NAMALWA (cell line): ENCODE results near the gene TNIK.

Source experiments
- DNase-seq: peaks from one replicate; pipeline ENCODE4 v3.0.0-alpha.2; 2015; ENCODE audit warnings: low spot score

Gene TNIK

DNA sequence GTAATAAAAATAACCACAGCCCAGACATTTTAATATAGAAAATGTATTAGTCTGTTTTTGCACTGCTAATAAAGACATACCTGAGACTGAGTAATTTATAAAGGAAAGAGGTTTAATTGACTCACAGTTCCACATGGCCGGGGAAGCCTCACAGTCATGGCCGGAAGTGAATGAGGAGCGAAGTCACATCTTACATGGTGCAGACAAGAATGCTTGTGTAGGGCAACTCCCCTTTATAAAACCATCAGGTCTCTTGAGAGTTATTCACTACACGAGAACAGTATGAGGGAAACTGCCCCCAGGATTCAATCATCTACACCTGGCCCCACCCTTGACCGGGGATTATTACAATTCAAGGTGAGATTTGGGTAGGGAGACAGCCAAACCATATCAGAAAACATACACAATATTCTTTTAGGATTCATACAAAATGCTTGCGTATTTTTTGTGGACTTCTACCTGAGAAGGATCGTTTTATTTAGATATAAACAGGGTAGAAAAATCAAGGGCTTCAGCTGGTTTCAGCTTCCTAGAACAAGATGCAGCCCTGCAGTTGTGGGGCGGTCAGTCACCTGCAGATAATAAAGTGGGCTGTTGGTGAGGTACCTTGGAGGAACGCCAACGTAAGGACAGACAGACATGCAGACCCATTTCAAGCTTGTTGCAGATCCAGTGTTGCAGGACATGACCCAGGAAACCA is 101.9 kb downstream of the TNIK start:
- no peak for DNase-seq

DNA sequence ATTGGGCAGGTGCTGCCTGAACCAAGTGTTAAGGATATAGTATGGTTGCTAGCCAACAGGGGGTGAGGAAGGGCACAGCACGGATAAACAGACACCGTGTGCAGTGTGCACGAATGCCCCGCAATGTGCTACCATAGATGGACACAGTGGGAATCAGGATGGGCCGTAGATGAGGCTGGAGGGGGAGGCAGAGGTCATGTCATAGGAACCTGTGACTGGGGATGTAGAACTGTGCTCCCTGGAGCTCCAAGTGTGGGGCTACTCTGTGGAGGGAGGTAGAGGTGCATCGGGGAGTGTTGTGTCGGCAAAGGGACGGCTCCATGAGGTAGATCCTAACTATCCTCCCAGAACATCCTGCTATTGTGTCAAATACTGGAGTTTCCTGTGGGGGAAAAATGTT is 102.5 kb downstream of the TNIK start:
- no peak for DNase-seq

DNA sequence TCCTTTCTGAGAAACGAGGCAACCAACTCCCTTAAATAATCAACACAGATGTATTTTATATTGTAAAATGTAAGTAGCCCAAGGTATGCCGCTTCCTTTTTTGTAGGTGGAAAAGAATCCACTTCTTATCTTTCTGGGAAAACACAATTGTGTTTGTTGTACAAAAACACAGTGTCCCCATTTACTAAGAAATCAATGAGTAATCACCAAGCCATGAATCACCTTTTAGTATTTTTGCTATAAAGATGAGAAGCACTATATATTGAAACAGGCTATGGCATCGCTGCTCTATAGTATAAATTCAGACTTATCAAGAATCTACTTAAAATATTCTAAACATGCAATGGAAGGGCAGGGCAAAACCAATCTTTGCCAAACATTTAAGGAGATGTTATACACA is 104.0 kb downstream of the TNIK start:
- no peak for DNase-seq

DNA sequence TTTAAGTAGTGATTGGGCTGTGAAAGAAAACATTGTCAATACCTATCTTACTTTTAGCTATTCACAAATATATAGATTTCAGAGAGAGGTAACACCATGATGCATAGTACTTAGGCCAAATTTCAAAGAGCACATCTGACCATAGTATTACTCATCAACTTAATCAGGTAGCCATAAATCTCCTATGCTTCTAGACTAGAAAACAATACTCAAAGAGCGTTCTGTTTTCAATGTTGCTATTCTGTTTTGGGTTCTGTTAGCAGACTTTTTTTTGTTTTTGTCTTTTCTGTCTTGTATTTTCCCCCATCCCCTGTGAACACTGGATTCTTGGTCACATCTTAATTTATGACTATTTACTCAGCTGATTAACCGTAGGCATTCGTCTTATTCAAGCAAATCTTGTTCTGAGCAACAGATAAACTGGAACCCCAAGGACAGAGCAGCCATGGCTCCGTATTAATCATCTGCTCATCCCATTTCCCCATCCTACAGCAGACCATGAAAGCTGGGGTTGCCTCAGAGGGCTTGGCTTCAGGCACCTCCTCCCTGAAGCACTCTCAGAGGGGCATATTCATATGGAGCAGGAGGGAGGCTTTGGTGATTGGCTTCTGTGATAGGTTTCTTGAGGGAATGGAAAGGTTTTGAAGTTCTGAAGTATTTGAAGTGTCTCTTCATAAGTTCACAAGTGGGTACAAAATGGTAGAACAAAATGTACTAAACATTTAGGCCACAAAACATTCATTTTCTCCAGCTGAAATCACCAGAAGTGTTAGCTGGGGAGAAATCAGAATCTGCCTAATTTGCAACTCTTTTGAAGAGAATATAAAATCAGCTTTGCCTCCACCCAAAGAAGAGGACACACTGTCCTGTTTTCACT is 105.3 kb downstream of the TNIK start:
- no peak for DNase-seq

DNA sequence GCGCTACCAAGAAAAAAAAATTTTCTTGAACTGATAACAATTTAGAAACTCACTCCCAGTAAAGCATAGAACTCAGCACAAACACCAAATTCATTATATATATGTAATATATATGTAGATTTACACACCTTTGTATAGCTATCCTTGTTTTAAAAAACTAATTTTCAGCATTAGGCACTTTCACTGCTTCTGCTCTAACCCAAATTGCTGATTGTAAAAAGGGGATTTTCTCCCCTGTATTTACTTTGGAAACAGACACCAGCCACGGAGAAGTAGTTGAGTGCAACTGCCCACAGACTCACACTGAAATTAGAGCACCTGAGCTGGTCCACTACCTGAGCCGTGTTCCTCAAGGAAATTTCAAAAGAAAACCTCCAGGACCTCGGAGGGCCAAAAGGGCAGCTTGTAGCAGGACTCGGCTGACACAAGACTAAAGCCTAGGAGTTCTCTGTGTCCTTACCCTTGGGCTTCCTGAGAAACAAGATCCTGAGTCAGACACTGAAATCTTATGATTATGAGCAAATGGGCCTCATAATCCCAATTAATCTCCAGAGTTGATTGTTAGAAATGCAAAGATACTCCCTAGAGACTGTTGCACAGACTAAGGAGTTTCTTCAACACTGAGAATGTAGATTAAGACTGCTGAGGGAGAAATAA is 106.0 kb downstream of the TNIK start:
- no peak for DNase-seq

DNA sequence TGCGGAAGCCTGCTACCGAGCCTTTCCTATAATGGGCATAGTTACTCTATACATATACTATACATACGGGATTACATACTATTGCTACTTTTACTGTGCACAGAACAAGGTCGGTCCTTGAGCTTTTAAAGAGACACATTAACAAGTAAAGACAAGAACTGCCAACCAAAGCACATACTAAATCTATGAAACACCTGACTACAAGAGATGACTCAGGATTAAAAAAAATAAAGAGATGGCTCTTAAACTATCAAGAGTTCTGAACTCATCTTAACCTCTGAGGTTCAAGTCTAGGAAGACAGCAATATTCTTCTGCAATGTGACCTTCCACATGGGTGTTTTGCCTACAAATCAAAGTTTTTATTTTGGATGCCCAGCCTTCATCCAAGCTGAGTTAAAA is 106.8 kb downstream of the TNIK start:
- DNase-seq, result no peak

DNA sequence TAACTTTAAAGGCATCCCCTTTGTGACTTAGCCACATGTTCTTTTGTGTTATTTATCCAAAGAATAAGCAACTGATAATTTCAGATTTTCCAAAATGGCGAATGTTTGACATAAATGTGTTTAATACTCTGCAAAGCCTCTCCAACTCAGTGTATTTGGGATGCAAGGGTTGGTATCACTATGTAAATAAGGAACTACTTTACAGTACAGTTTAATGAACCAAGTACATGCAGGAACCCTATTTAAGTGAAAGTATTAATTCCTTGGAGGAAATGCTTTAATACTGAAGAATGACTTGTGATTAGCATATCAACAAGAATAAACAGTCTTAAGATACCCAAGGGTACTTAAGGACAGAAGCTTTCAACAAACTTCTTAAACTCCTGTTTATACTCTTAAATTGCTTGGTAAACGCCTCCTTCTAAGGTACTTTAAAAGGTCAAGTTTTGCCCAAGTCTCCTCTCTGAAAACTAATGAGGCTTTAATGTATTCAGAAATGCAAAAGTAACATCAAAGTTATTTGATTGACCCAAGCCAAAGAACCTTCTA is 107.7 kb downstream of the TNIK start:
- DNase-seq, result no peak

DNA sequence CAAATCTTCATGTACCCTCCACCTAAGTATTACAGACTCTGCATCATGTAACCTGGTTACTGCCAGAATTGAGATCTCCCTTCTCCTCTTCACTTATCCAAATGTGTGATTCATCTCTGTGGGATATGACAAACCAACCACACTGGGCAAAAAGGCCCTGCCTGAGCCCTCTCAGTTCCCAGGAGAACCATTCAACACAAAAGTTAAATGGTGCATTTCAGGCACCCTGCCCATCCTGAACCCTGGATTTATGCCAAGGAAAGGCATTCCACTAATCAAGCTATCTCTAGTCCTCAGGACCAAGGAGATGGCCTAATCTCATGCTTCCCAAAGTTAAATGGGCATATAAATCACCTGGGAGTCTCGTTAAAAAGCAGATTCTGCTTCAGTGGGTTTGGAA is 108.5 kb downstream of the TNIK start:
- DNase-seq, result no peak

DNA sequence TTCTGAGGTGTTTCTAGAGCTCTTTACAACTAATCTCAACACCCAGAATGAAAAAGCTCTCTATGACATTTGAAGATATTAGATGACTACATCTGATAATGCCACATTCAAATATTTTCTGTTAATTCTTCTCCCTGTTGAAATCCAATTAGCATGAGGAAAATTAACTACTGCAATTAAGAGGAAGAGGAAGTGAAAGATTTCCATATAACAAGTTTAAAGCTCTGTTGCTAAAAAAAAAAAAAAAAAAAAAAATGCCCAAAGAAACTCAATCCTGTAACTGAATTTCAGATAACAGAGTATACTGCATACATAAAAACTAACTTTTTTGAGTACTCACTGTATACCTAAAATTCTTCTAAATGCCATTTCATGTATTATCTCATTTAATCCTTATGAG is 109.8 kb downstream of the TNIK start:
- no peak for DNase-seq

DNA sequence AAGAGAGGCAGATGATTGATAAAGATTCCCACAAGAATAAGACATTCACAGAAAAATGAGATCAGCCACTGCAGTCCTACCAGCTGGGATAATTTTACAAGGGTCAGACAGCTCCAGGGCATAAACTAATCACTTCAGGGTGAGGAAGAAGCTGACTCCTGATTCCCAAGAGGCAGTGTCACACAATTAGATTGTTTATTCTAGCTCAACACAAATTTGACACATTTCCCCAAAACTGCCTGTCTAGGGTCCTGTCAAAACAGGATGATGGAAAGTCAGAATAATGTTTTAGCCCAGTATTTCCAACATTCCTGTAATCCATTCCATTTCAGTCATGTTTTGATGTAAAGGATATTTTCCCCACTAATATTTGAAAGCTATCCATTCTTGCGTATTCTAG is 110.8 kb downstream of the TNIK start:
- DNase-seq, result no peak

DNA sequence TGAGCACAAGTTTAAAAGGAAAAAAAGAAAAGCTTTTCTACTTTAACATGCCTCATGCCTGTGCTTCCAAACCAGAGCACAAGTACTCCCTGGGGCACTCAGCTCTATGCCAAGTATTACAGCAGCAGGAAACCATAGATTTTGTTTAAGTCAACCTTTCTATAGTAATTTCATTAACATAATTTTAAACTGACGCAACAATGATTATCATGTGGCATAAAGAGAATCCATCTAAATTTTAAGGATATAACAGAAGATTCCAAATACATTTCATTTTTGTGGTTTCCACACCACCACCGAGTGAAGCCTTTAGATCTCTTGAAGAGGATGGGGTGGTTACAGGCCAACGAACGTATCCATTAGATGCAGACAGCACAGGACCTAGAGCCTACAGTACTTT is 112.1 kb downstream of the TNIK start:
- no peak for DNase-seq

DNA sequence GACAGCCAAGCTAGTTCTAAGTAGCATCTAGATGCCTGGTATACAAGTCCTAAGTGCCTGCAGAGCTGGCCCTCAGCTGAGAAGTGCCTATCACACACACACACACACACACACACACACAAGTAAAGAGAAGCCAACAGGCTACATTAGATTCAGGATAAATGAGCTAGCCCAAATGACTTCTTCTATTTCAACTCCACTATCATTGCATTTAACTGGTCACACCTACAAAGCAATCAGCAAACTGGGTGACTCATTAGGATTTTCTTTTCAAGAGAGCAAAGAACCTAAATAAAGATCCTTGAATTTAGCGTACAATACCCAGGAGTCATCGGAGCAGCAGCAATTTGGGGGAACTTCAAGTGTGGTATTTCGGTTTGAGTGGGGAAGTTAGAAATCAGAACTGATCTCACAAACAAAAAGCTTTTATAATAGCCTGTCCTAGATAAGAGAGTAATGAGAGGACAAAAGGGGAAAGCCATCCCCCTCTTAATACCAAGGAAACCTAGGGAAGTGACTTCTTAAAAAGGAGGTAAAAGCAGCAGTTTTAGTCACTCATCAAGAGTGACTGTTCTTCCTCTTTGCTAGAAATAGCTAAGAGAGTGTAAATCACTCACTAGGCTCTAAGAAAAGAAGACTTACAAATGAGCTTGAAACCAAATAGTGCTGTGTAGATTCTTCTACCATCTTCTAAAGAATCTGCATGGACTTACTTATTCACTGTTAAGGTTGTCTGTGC is 112.7 kb downstream of the TNIK start:
- DNase-seq, result peak; percentile 3

DNA sequence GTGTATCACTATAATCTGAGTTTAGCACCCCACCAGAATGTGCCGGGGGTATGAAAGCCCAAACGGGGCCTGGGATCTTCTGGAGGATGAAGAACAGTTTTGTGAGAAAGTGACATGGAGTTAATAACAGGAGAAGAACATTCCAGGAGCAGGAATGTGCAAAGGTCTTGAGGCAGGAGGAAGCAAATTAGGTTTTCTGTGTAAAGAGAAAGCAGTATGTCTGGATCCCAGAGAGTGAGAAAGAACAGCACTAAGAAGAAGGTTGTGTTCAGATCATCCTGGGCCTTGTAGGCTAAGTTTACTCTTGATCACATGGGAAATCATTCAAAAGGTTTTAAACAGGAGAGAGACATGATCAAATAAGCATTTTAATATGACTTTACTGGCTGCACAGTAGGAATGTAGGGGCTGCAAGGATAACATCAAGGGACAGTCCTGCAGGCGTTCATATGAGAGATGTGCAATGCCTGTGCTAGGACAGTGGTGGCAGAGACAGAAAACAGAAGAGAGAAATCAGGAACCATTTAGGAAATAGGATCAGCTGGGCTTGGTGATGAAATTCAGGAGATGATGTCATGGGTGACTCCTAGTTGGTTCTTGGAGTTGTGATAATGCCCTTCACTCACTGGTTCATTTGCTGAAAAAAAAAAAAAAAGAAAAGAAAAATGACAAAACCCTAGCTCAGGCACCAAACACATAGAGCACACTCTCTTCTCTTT is 113.5 kb downstream of the TNIK start:
- no peak for DNase-seq

DNA sequence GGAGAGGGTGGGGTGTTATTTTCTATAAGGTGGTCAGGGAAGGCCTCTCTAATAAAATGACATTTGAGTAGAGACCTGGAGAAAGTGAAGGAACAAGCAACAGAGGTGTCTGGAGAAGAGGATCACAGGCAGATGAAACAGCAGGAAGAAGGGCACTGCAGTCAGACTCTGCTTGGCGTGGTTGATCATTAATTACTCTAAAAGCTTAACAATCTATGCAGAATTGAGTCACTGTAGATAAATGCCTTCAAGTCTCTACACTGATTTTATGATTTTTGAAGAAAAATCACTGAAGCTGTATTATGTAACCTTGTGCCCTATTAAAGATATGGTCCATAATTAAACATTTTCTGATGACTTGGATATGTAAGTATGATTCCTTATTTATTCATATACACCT is 114.2 kb downstream of the TNIK start:
- no peak for DNase-seq

DNA sequence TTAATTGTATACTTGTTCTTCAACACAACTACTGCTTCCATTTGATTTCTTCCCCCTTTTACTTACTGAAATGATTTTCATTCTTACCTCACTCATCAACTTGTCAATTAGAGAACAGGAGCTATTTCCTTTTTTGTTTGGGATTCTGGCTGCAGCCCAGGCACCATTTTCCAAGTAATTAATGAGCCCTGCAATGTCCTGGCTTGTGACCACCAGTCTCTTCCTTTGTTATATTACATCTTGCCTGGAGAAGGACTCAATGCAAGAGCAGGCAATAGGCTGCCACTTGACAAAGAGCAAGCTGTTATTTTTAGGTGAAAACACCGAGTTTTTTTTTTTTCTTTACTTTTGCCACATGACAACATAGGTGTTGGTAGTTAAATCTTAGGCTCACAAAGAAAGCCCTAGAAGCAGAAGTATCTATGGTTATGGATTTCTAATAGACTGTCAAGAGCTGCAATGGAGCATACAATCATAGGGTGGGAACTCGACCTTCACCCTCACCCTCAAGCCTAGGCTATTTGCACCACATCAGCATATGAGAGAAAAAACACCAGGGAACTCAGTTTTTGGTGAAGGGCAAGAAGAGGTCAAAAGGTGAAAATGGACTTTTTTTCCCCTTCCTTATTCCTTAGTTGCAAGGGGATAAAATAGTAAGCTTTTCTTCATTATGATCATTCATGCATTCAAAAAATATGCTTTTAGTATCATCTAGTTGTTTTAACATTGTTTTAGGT is 114.9 kb downstream of the TNIK start:
- no peak for DNase-seq

DNA sequence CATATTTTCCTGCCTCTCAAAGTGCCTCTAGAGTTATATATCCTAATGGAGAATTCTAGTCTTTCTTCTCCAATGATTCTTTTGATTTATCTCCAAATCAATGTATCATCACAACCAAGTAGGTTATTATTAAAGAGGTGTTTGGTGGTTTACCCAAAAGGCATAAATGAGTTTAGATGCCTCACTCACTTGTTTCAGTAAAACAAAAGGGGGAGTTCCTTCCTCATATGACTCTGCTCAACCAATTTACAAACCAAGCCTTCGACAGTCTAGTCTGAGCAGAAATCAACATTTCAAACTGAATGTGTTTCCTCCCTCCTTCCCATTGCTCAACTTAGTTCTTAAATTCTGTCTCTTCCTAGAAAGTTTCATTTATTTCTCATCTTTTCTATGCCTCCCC is 116.5 kb downstream of the TNIK start:
- DNase-seq, result no peak

DNA sequence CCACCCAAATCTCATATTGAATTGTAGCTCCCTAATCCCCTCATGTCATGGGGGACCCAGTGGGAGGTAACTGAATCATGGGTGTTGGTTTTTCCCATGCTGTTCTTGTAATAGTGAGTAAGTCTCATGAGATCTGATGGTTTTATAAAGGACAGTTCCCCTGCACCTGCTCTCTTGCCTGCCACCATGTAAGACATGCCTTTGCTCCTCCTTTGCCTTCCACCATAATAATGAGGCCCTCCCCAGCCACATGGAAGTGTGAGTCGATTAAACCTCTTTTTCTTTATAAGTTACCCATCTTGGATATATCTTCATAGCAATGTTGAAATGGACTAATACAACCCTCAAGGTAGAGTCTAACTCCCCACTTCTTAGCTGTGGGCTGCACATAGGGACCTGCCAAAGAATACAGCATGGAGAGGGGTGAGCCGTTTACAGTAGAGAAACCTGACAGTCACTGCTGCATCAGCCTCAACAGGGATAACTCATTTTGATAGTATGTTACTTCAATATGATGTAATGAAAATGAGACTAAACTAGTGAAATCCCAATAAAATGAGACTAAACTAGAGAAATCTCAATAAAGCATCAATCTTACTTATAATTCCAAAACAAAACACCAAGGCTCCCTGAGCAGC is 117.3 kb downstream of the TNIK start:
- no peak for DNase-seq

DNA sequence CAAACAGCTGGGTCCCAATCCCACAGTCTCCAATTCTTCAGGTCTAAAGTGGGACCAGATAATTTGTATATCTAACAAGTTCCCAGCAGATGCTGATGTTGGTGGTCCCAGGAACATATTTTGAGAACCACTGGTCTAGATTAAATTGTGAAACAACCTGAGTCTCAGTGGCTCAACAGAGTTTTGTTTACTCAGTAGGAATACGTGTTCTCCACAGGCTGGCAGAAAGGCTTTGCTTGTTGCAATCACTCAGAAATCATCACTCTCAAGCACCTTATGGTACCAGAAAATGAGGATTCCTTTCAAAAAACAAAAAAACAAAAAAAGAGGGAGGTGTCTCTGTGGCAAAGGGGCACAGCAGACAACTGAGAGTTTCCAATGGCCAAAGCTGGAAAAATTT is 118.0 kb downstream of the TNIK start:
- no peak for DNase-seq

DNA sequence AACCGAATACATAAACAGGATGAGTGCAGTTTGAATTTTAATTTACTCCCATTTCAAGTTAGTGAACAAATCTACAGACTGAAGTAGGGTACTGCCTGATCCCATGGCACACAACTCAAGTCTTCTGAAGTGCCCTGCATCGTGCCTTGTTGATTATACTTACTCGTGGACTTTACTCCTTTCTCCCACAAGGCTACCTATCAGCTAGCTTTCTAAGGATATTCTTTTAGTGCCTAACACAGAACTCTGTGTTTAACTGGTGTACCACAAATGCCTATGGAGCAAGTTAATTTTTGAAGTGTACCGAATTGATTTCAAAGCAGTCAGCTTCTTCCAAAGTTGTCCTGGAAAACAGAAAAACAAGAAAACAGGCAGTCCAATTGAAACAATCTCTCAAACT is 119.8 kb downstream of the TNIK start:
- no peak for DNase-seq

DNA sequence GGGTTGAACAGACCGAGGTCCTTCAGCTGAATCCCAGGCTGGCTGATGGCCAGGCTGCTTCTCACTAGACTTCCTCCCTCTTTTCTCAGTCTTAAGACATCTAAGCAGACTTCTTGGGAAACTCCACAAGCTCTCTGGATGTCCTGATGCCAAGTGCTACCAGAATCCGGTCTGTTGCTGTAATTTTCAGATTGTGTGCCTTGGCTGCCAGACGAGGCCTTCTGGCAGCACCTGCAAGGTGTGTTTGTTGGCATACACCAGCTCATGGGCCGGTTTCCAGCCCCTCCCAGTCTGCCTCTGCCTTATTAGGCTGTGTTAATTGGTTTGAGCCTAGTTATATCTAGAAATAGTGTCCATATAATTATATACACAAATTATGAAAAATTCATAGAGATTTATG is 120.6 kb downstream of the TNIK start:
- DNase-seq, result no peak
